HG03354 (cell line): ENCODE data around the gene C7orf57.

Experiments
- ATAC-seq: cut with Tn5 transposase; IDR thresholded peaks from one replicate; pipeline ENCODE4 v1.9.1; 2021; ENCODE audit warnings: mild to moderate bottlenecking; ENCODE audit not compliant: unreplicated experiment, poor library complexity, severe bottlenecking

C7orf57 gene

DNA sequence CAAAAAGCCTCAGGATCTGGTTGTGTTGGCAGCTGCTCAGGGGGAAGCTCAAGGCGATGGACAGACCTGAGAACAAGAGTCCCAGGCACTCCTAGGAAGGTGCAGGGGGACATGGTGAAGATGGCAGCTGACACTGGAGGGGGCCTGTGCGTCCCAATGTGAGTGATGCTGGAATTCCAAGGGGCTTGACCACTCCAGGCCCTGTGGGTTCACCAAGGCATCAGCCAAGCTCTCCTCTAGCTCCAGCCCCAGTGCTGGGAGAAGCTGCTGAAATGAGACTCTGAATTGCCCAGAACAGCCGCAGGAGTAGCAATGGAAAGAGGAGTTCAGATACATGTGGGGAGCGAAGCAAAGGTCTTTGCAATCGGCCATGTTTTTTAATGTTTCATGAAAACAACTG lies 69.7 kb downstream of the C7orf57 start:
- ATAC-seq: no peak

DNA sequence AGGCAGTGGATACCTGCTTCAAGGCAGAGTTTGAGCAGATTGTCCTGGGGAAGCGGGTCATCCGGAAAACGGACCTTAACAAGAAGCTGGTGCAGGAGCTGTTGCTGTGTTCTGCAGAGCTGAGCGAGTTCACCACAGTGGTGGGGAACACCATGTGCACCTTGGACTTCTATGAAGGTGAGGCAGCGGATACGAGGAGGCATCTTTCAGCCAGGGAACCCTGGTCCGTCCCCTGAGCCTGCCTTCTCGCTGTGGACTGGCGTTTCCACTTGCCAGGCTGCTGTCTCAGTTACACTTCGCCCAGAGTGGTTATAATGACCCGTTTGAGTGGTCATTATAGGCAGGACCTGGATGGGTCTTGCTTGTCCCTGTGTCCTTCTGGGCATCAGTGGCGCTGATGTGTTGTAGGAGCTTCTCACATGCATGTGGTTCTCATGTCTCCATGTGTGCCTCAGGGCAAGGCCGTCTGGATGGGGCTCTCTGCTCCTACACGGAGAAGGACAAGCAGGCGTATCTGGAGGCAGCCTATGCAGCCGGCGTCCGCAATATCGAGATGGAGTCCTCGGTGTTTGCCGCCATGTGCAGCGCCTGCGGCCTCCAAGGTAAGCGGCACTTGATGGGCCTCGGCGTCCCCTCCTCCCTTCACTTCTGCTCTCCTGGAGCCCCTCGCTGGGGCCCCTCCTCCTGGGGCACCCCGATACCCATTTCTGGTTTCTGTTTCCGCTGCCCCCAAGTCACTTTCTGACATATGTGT lies 71.7 kb downstream of the C7orf57 start:
- ATAC-seq: no peak

DNA sequence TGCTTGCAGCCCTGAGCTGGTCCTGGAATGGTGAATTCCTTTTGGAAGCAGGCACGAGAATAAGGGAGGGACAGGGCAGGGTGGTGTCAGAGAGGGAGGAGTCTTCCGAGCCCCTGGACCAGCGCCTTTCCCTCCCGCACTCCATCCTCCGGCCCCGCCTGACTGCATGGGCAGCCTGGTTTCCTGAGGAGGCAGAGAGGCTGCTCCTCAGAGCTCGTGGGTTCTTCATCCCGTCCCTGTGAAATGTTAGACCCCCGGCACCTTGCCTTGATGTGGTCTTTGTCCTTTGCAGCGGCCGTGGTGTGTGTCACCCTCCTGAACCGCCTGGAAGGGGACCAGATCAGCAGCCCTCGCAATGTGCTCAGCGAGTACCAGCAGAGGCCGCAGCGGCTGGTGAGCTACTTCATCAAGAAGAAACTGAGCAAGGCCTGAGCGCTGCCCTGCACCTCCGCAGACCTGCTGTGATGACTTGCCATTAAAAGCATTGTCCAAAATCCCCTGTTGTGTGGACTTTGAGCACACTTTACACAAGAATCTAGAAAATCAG lies 72.7 kb downstream of the C7orf57 start:
- ATAC-seq: no peak

DNA sequence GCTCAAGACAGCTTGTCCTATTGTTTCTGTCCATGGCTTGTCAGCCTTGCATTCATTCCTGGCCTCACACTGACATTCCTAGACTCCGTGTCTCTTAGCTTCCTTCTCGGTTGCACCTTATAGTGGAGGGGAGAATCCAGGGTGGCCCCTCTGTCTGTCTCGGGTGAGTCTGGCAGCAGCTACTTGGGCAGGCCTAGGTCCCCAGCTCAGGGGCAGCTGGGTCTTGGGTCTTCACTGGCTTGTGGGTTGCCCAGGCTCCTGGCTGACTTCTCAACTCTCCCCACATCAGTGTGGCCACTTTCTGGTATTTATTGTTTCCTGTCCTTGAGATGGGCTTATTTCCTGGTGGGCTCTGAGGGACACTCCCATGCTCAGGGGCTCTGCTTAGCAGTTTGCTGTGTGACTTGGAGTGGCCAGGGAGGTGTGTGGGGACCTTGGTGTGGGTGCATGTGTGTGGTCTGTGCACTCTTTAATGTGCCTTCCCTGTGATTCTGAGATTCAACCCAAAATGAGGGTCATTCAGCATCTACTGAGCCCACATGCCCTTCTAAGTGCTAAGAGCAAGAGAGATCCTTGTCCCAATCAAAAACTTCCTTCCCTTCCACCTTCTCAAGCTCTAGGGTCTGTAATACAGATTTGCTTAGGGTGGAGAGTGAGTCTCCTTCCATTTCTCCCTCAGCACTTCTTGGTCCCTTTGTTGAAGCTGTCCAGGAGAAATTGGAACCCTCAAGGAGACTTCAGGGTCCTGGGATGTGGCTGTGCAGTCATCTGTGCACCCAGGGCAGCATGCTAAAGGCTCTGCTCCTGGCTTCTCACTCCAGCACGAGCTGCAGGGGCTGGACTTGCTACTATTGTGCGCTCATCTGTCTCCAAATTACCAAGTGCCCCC lies 73.9 kb downstream of the C7orf57 start:
- ATAC-seq: no peak

DNA sequence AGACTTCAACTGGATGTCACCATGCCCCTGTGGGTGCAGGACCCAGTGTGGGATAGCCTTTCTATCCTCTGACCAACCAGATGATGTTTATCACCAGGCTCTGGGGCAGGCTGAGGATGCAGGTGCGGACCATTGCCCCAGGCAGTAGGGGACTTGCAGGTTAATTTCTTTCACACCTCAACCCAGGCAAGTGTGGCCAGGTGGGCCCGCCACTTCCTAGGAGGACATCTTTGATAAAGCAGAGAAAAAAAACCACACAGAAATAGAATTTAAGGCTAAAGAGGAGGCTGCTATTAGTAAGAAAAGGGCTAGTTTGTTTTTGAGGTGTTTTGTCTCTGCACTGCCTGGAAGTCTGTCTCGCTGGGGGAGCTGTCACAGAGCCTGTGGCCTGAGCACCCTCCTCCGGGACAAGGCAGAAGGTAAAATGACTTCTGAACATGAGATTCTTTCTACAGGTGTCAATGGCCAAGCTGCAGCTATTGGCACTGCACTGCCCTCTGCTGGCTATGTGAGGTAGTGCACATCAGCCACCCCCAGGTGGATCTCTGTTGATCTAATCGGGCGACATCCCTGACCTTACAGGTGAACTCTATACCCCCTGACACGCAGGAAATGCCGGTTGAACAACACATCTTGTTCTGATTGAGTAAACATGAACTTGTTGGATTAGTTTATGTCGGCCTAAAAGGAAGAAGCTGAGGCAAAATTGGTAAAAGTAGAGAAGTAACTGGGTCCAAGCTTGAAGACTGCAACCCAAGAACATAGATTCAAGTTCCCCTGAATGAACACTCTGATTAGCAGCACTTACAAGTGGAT lies 74.7 kb downstream of the C7orf57 start:
- peak; percentile 92 for ATAC-seq

DNA sequence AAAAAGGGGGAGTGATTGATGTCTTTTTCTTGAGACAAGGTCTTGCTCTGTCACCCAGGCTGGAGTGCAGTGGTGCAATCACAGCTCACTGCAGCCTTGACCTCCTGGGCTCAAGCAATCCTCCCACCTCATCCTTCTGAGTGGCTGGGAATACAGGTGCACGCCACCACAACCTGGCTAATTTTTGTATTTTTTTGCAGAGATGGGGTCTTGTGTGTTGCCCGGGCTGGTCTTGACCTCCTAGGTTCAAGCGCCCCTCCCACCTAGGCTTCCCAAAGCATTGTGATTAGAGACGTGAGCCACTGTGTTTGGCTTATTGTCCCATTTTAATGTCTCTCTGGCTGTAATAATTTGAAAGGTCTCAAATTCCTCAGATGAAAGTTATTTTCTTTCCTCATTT lies 75.5 kb downstream of the C7orf57 start:
- ATAC-seq: no peak
